PC-3 (cell line): ENCODE results near the gene CRTC1. TPM values are rescaled to one million over a fixed set of nuclear protein-coding genes. Genes with fewer than 3 reads are reported as not detected.

Experiments used
- ATAC-seq: fragments of 200-7000 bp; cut with Tn5 transposase; 2 replicates; pipeline ENCODE4 v1.9.1; 2020; ENCODE audit warnings: mild to moderate bottlenecking, moderate library complexity
- BruUV-seq: library from RNA; stranded (reverse); fragments of 400-500 nt; replicated peaks from 2 replicates; lab custom pipeline; 2021; lab: Mats Ljungman, UMichigan
- CTCF ChIA-PET: fragments of 300-600 bp; sonication (Branson Sonifier 250); formaldehyde crosslinking; loops from one replicate; lab custom pipeline; 2022; ENCODE audit warnings: antibody characterized with exemption; lab: Charles Lee
- POLR2A ChIA-PET: fragments of 300-600 bp; sonication (Branson Sonifier 250); formaldehyde crosslinking; loops from one replicate; lab custom pipeline; 2022; ENCODE audit warnings: antibody characterized with exemption; ENCODE audit not compliant: unreplicated experiment; lab: Charles Lee
- DNase-seq: peaks from one replicate; pipeline ENCODE4 v3.0.0-alpha.2; 2015
- H2AFZ ChIP-seq: fragments of 300-600 bp; sonication (generic); 2 replicates; pipeline ENCODE4 v1.6.0; 2016; ENCODE audit warnings: antibody characterized with exemption, low read length
- H3F3A ChIP-seq: fragments of 300-600 bp; sonication (generic); one replicate; pipeline ENCODE4 v1.6.0; 2017; ENCODE audit warnings: antibody characterized with exemption, low read length, control low read depth, mild to moderate bottlenecking; ENCODE audit not compliant: unreplicated experiment
- H3K27ac ChIP-seq: fragments of 300-600 bp; sonication (generic); 2 replicates; pipeline ENCODE4 v1.5.1; 2016; ENCODE audit warnings: mild to moderate bottlenecking, low read length
- H3K27me3 ChIP-seq: fragments of 300-600 bp; sonication (generic); 2 replicates; pipeline ENCODE4 v1.6.1; 2016; ENCODE audit warnings: low read length, mixed read lengths
- H3K36me3 ChIP-seq: fragments of 300-600 bp; sonication (generic); 2 replicates; pipeline ENCODE4 v1.6.1; 2016; ENCODE audit warnings: low read depth, mixed run types, low read length, mixed read lengths
- H3K4me1 ChIP-seq: fragments of 300-600 bp; sonication (generic); 2 replicates; pipeline ENCODE4 v1.5.1; 2016; ENCODE audit warnings: low read length; ENCODE audit not compliant: insufficient read depth
- H3K4me2 ChIP-seq: fragments of 300-600 bp; sonication (generic); 2 replicates; pipeline ENCODE4 v1.6.0; 2016; ENCODE audit warnings: low read length
- H3K4me3 ChIP-seq: fragments of 300-600 bp; sonication (generic); 2 replicates; pipeline ENCODE4 v1.5.1; 2016; ENCODE audit warnings: mild to moderate bottlenecking, low read length, mixed read lengths
- H3K79me2 ChIP-seq: fragments of 300-600 bp; sonication (generic); 2 replicates; pipeline ENCODE4 v1.6.1; 2017; ENCODE audit warnings: low read length, mixed read lengths
- H3K9ac ChIP-seq: fragments of 300-600 bp; sonication (generic); 2 replicates; pipeline ENCODE4 v1.6.0; 2016; ENCODE audit warnings: mild to moderate bottlenecking, low read length
- H3K9me2 ChIP-seq: fragments of 300-600 bp; sonication (generic); replicated peaks from 2 replicates; pipeline ENCODE4 v1.6.1; 2016; ENCODE audit warnings: mixed run types, low read length, mixed read lengths
- H3K9me3 ChIP-seq: fragments of 300-600 bp; sonication (generic); 2 replicates; pipeline ENCODE4 v1.6.1; 2016; ENCODE audit warnings: low read length, mixed read lengths
- H4K20me1 ChIP-seq: fragments of 300-600 bp; sonication (generic); 2 replicates; pipeline ENCODE4 v1.6.1; 2016; ENCODE audit warnings: low read length, mixed read lengths
- CTCF ChIP-seq: fragments of 300-600 bp; sonication (generic); conservative IDR thresholded peaks from 2 replicates; pipeline ENCODE4 v1.5.1; 2017; ENCODE audit warnings: antibody characterized with exemption, low read depth, mild to moderate bottlenecking, low read length
- EZH2 ChIP-seq: fragments of 300-600 bp; sonication (generic); IDR thresholded peaks from one replicate; pipeline ENCODE4 v1.6.1; 2017; ENCODE audit warnings: antibody characterized with exemption, mild to moderate bottlenecking, low read length; ENCODE audit not compliant: unreplicated experiment
- EZH2phosphoT487 ChIP-seq: fragments of 300-600 bp; sonication (generic); IDR thresholded peaks from 2 replicates; pipeline ENCODE4 v1.6.1; 2018; ENCODE audit warnings: mild to moderate bottlenecking, antibody characterized with exemption, low read length, borderline replicate concordance
- intact Hi-C: fragments of 100-400 bp; cut with micrococcal nuclease; formaldehyde crosslinking; loops from 2 replicates; pipeline ENCODE4 v1.9.0; 2023
- total RNA-seq: library from RNA; depleted of rRNA; stranded (reverse); fragments of >200 nt; gene quantifications from 2 replicates; pipeline ENCODE4 v1.2.3, GENCODE V29; 2014

CRTC1 gene
- total RNA-seq, 1 experiment from 2014 or later = 6.7 TPM

DNA sequence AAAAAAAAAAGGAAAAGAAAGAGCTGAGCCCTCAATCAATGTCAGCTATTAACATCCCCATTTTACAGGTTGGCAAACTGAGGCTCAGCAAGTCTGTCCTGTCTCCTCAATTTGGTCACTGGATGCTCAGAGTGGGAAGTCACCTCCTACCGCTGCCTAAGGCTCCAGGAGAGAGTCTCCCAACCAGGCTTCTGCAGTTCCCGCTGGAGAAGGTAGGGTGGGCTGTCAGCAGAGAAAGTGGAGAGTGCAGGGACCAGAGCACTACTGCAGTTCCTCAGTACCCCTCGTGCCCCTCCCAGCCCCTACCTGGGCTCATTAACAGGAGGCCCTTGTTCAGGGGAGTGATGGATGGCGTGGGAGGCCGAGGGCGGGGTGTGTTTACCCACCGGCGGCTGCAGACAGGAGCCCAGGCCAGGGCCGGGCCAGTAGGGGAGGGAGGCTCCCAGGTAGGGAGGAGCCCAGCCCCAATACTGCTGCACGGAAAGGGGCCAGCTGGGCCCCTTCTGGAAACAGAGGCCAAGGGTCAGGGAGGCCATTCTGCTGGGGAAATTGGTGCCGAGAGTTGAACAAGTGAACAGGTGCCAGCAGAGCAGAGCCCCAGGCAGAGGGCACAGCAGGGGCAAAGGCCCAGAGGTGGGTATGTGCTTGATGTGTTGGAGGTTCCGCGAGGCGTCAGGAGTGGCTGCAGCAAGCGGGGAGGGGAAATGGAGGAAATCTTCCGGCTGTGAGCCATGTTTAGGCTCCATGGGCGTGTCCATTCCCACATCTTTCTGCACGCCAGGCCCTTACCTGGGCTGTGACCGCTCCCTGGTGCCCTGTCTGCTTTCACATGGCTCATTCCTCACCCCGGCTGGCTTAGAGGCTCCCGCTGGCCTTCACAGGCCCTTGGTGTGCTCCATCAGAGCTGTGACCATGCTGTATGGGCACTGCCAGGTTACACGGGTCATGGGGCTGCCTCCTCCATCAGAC, 115.2 kb downstream of the CRTC1 start:
- no peaks in the 10 kb centered on the region for H4K20me1 ChIP-seq
- H3K4me2 ChIP-seq = no peak overlapping the region
- intact Hi-C loops = no loop called here
- no peak overlapping the region for H3K4me3 ChIP-seq
- ChIA-PET CTCF (interaction anchor here (0.6 kb wide), 1 partner anchor 49 kb away, joined by 7 read pairs; no protein-coding TSS in a partner anchor), POLR2A (interaction anchor here (0.6 kb wide), 1 partner anchor 35 kb away, joined by 7 read pairs; no protein-coding TSS in a partner anchor)
- H3K27ac ChIP-seq = no peak overlapping the region
- H3K9me2 ChIP-seq = no peaks in the 10 kb centered on the region
- no peaks in the 10 kb centered on the region for H3K79me2 ChIP-seq
- no peaks in the 10 kb centered on the region for H3K4me1 ChIP-seq
- no TSS peak for BruUV-seq
- no peaks in the 10 kb centered on the region for H3K27me3 ChIP-seq
- no peak for DNase-seq
- no peak overlapping the region for H2AFZ ChIP-seq
- H3K36me3 ChIP-seq = no peaks in the 10 kb centered on the region
- no peak overlapping the region for H3K9ac ChIP-seq
- H3F3A ChIP-seq = no peaks in the 10 kb centered on the region
- no peaks in the 10 kb centered on the region for H3K9me3 ChIP-seq
- ATAC-seq = peak; percentile 33
- TF ChIP-seq EZH2 = no peak
- TF ChIP-seq EZH2phosphoT487 = no peak
- TF ChIP-seq CTCF = no peak; the same call in 1 of the 2 replicates

DNA sequence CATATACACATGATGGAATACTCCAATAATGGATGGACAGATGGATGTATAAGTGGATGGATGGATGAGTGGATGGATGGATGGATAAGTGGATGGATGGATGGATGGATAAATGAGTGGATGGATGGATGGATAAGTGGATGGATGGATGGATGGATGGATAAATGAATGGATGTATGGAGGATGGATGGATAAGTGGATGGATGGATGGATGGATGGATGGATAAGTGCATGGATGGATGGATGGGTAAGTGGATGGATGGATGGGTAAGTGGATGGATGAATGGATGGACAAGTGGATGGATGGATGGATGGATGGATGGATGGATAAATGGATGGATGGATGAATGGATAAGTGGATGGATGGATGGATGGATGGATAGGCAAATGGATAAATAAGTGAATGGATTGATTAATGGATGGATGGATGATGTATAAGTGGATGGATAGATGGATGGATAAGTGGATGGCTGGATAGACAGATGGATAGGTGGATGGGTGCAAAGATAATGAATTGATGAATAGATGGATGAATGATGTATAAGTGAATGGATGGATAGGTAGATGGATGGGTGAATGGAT, 116.0 kb downstream of the CRTC1 start:
- Histone ChIP-seq H3K4me2 (no peak overlapping the region), H3K4me1 (no peaks in the 10 kb centered on the region), H2AFZ (no peak overlapping the region), H3K9ac (no peak overlapping the region), H3K9me3 (no peaks in the 10 kb centered on the region), H3K4me3 (no peak overlapping the region), H3K27me3 (no peaks in the 10 kb centered on the region), H3K36me3 (no peaks in the 10 kb centered on the region), H3K9me2 (no peaks in the 10 kb centered on the region), H4K20me1 (no peaks in the 10 kb centered on the region), H3F3A (no peaks in the 10 kb centered on the region), H3K27ac (no peak overlapping the region), H3K79me2 (no peaks in the 10 kb centered on the region)
- ATAC-seq = no peak
- intact Hi-C loops = no loop called here
- no TSS peak for BruUV-seq
- ChIA-PET POLR2A (no interaction called here), CTCF (no interaction called here)
- DNase-seq = no peak
- TF ChIP-seq EZH2 (no peak), CTCF (no peak), EZH2phosphoT487 (no peak)
